GM12878 (cell line): ENCODE data around the gene TC2N.

Experiments
- CTCF ChIP-seq, 3 experiments: IDR thresholded peaks in 2 of 3; conservative IDR thresholded peaks in 1 of 3; 2 replicates each; pipeline ENCODE4 v1.5.1; 2011; ENCODE audit warnings: low read depth in 3 of 3, low read length in 3 of 3, mild to moderate bottlenecking in 3 of 3, control low read depth in 2 of 3, moderate library complexity in 2 of 3, inconsistent platforms in 1 of 3, mixed read lengths in 1 of 3; ENCODE audit not compliant: control insufficient read depth in 2 of 3, insufficient read depth in 1 of 3; ENCODE audit errors: extremely low read depth in 1 of 3
- MAX ChIP-seq: IDR thresholded peaks from 2 replicates; pipeline ENCODE4 v1.6.1; 2012; ENCODE audit warnings: low read depth, low read length, improper control_type of control experiment

- TF ChIP-seq MAX, result no peak
- no peak for TF ChIP-seq CTCF (IDR thresholded peaks at IDR 0.05 in 2 of 3, conservative IDR thresholded peaks at IDR 0.05 in 1 of 3; ENCODE audit: control insufficient read depth in 2 of 3, extremely low read depth in 1 of 3, insufficient read depth in 1 of 3, low read depth in 3 of 3, low read length in 3 of 3)
Observed at GRCh38 chr14:91805659-91806058, 61.7 kb downstream of the TC2N start.
